Neural crest cell (in vitro differentiated cells): Measurements from ENCODE around the gene DNAJC1. TPM values are rescaled to one million over a fixed set of nuclear protein-coding genes. Genes with fewer than 3 reads are reported as not detected.
A peak's percentile ranks its signal among the peaks of the same experiment; 100 is the strongest.

Source experiments
- DNase-seq: peaks from one replicate; pipeline ENCODE4 v3.0.0; 2021; ENCODE audit warnings: low read depth, mixed read lengths, low spot score
- H3K27ac Mint-ChIP-seq: one replicate; pipeline ENCODE4 v1.8.0; 2021; ENCODE audit warnings: mild to moderate bottlenecking, mixed read lengths; ENCODE audit not compliant: unreplicated experiment
- H3K27me3 Mint-ChIP-seq: 2 replicates; pipeline ENCODE4 v1.8.0; 2021; ENCODE audit warnings: low read depth, mild to moderate bottlenecking, mixed read lengths
- H3K36me3 Mint-ChIP-seq: 2 replicates; pipeline ENCODE4 v1.8.0; 2021; ENCODE audit warnings: low read depth, mild to moderate bottlenecking, mixed read lengths
- H3K4me1 Mint-ChIP-seq: 2 replicates; pipeline ENCODE4 v1.8.0; 2021; ENCODE audit warnings: mixed read lengths
- H3K4me3 Mint-ChIP-seq: one replicate; pipeline ENCODE4 v1.8.0; 2021; ENCODE audit warnings: mild to moderate bottlenecking, mixed read lengths
- H3K9me3 Mint-ChIP-seq: 2 replicates; pipeline ENCODE4 v1.8.0; 2021; ENCODE audit warnings: mixed read lengths
- CTCF ChIP-seq: fragments of 200-600 bp; sonication (generic); conservative IDR thresholded peaks from 2 replicates; pipeline ENCODE4 v1.5.0; 2021; ENCODE audit warnings: antibody characterized with exemption, mild to moderate bottlenecking
- total RNA-seq: library from RNA; stranded (reverse); gene quantifications from 2 replicates; pipeline ENCODE4 v1.2.1, GENCODE V29; 2021

Gene DNAJC1
- total RNA-seq, 1 donor from 2014 or later, result 34.3 TPM

GRCh38 chr10:21747809-21748208 lies 255.7 kb downstream of the DNAJC1 start:
- Mint-ChIP-seq H3K36me3 (peaks cover 26% of the 10 kb centered on the region), H3K27ac (peak overlapping the region; percentile 83), H3K27me3 (no peaks in the 10 kb centered on the region), H3K4me3 (peak overlapping the region; percentile 56), H3K4me1 (peaks cover 4% of the 10 kb centered on the region), H3K9me3 (no peaks in the 10 kb centered on the region)
- no peak for TF ChIP-seq CTCF
- DNase-seq, result no peak

DNA sequence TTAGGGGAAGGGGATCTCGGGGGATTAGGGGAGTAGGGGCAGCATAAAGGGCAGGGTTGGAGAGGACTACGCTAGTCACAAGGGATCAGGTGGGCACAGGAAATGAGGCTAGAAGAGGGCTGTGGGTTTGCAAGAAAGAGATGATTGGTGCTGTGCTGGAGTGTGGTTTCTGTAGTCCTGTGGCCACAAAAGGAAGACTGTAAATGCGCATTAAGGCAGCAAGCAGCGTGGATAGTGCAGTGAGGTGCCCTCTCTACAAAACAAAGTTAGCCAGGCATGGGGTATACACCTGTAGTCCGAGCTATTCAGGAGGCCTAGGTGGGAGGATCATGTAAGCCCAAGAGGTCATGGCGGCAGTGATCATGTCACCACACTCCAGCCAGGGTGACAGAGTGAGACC lies 257.4 kb downstream of the DNAJC1 start:
- Mint-ChIP-seq H3K36me3 (peaks cover 32% of the 10 kb centered on the region), H3K27ac (peak overlapping the region; percentile 48), H3K4me3 (peak overlapping the region; percentile 25), H3K4me1 (peaks cover 10% of the 10 kb centered on the region), H3K9me3 (no peaks in the 10 kb centered on the region), H3K27me3 (no peaks in the 10 kb centered on the region)
- no peak for TF ChIP-seq CTCF
- DNase-seq, result no peak

- Mint-ChIP-seq H3K36me3 (peaks cover 37% of the 10 kb centered on the region), H3K9me3 (no peaks in the 10 kb centered on the region), H3K27me3 (no peaks in the 10 kb centered on the region), H3K27ac (no peak overlapping the region), H3K4me1 (peaks cover 10% of the 10 kb centered on the region), H3K4me3 (no peak overlapping the region)
- no peak for TF ChIP-seq CTCF
- DNase-seq, result no peak
Measured at GRCh38 chr10:21744223-21744622, 259.3 kb downstream of the DNAJC1 start.

DNA sequence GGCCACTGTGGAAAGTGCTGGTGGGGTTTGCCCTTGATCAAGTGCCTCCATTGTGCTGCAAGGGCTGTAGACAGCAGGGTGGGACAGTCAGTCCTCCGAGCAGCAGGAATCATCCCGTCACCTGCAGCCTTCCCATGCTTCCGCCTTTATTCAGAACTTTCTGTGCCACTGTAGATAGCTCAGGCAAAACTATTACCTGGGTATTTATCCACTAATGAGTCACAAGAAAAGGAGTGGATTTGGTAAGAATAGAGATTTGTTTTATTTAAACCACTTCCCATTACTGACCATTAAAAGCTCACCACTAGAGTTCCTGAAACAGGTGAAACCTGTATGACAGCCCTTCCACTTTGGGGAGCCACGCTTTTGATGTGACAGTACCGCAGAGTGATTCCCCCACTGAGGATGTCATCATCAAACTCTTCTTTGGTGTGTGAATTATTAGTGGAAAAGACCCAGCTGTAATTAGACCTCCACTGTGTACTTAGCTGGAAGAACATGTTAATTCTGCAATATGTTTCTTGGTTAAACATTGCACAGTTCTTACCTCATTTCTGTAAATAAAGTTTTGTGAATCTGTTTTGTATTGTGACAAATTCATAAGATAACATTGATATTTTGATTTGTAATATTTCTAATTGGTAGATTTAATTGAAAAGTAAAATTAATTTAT lies 260.7 kb downstream of the DNAJC1 start:
- no peaks in the 10 kb centered on the region for H3K9me3 Mint-ChIP-seq
- H3K4me1 Mint-ChIP-seq, result peaks cover 13% of the 10 kb centered on the region
- H3K4me3 Mint-ChIP-seq, result peak overlapping the region; percentile 48
- no peak for TF ChIP-seq CTCF
- H3K27me3 Mint-ChIP-seq, result no peaks in the 10 kb centered on the region
- H3K36me3 Mint-ChIP-seq, result peaks cover 35% of the 10 kb centered on the region
- no peak overlapping the region for H3K27ac Mint-ChIP-seq
- DNase-seq, result no peak

DNA sequence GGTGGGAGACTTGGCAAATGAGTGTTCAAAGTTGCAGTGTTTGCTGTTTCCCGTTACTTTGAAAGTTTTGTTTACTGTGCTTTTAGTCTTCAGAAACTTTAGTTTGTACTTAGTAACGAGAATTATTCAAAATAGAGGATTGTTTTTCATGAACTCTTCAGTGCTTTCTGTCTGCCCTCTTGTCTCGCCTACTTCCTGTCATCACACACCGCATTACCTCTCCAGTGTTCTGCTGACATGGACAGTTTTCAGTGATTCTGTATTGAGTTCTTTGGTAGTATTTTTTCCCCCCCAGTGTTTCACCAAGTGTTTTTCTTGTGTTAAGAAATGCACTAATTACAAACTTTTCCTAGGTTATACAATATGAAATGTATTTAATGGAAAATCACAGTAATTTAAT lies 262.5 kb downstream of the DNAJC1 start:
- Mint-ChIP-seq H3K27me3 (no peaks in the 10 kb centered on the region), H3K27ac (no peak overlapping the region), H3K4me3 (no peak overlapping the region), H3K36me3 (peaks cover 38% of the 10 kb centered on the region), H3K9me3 (no peaks in the 10 kb centered on the region), H3K4me1 (peaks cover 21% of the 10 kb centered on the region)
- DNase-seq, result no peak
- no peak for TF ChIP-seq CTCF
